ENCODE measurements around the gene UAP1.
"Not testable (repeated sequence)": the region's sequence is repeated elsewhere in the genome, so short reads cannot be mapped to it uniquely, and the experiment has no call there.

Gene UAP1

DNA sequence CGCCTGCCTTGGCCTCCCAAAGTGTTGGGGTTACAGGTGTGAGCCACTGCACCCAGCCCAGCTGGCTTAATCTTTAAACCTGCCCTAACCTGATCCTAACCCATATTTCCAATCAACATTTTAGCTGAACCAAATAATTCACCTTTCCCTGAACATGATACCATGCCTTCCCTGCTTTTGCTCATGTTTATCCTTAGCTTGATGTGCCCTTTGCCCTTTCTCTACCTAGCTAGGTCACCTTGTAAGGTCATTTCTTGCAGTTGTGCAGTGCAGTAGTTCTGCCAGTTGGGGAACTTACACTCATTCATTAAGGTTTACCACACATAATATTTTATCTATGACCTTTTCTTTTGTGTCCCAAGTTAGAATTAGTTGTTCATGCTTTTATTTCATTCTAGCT, 5.3 kb downstream of the UAP1 start:
- no peak for DNase-seq

DNA sequence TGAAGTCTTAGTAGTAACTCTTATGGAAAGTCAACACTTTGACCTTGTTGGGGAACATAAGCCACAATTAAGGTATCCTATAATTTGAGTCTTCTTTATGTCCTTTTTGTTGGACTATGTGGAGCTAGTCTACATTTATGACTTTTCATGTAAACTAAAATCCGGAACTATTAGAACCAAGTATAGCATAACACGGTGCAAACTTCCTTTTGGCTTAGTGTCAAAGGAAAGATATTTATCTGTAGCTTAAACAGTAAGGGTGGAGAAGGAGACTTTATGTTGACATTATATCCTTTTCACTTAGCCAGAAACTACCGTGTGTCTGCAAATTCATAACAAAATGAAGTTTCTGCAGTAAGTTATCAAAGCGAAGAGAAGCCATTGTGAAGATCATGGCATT, 7.3 kb downstream of the UAP1 start:
- no peak for DNase-seq

GRCh38 chr1:162570718-162571117, 9.2 kb downstream of the UAP1 start:
- DNase-seq = no peak

DNA sequence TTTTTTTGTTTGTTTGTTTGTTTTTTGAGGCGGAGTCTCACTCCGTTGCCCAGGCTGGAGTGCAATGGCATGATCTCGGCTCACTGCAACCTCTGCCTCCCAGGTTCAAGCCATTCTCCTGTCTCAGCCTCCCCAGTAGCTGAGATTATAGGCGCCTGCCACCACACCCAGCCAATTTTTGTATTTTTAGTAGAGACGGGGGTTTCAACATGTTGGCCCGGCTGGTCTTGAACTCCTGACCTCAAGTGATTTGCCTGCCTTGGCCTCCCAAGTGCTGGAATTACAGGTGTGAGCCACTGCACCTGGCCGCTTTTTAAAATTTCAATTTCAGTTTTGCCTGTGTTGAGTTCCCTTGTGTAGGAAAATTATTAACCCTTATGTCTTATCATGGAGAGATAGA, 9.6 kb downstream of the UAP1 start:
- DNase-seq = not testable (repeated sequence)

GRCh38 chr1:162571696-162572095, 10.2 kb downstream of the UAP1 start:
- DNase-seq = no peak

DNA sequence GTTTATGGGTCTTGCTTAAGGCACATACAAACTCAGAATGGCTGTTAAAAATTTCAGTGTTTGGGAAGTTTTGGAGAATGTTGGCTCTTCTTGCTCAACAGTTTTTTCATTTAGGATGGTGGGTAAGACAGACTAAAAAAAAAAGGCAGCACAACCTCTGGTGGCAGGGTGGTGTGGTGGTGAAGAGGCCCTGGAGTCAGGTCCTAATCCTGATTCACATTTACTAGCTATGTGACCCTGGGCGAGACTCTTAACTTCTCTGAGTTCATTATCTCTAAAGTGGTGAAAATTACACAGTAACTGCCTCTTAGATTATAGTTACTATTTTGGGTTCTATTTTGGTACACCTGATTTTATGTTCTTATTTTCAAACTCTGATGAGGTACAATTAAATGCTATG, 11.6 kb downstream of the UAP1 start:
- no peak for DNase-seq

DNA sequence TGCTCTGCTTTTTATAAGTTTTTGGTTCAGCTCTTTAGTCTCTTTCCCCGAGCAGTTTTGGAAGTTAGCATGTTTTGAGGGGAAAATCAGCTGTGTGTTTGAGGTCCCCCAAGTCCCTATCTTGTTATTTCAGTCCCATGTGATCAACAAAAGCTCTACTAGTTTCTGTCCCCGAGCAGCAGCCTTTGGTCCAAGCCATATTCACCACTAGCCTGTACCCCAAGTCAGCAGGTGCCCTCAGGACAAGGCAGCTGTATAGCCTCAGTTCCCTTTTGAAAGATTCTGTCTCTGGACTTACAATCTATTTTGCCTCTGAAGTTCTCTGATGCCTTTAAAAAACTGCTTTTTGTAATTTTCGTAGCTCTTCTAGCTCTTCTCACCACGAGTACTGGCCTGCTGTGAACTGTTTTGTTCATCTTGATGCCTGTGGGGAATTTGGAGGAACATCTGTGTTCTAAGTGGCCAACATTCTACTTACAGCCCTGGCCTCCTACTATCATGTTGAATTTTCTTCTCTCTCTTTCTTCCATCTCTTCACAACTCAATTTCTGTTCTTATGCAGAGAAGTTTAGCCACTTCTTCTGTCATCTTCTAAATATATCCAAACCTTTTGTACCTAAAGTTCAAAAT, 16.7 kb downstream of the UAP1 start:
- no peak for DNase-seq

DNA sequence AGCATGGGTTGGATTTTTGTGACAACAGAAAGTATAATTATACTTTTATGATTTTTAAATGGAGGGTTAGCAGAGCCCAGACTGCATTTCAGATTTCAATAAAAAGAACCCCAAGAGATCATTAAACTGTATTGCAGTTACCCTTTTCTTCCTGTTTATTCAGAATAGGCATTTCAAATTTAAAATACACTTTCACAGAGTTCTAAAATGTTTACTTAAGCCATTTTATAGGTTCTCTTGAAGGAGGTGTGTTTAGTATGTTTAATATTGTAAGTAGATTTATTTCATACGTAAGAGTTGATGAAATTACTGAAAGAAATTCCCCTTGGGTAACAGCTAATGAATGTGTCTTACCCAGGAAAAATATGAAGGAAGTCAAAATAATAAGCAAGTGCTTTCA, 17.4 kb downstream of the UAP1 start:
- DNase-seq = no peak

GRCh38 chr1:162580308-162580707, 18.8 kb downstream of the UAP1 start:
- DNase-seq = no peak

GRCh38 chr1:162582901-162583300, 21.4 kb downstream of the UAP1 start:
- not testable (repeated sequence) for DNase-seq

GRCh38 chr1:162585101-162585500, 23.6 kb downstream of the UAP1 start:
- not testable (repeated sequence) for DNase-seq

GRCh38 chr1:162587347-162587746, 25.8 kb downstream of the UAP1 start:
- no peak for DNase-seq

DNA sequence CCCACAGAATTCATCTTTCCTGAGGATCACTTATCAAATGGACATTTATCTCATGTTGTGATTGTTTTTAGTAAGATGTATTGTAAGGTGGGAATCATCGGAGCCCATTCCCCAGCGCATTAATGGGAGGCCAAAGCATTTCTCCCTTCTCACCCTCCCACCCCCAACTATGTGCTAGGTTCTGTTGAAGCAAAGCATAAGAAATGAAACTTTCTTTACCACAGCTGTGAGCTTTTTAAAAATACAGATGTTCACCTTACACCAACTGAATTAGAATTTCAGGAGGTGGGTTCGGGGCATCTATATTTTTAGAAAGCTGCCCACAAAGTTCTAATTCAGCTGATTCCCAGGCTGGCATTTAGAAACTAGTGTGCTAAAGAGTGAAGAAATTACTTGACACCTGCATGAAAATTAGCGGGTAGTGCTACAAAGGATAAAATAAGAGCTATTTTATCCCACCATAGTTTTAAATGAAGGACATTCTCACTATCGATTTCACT, 26.3 kb downstream of the UAP1 start:
- no peak for DNase-seq

- DNase-seq = no peak
Measured at GRCh38 chr1:162590101-162590500, 28.6 kb downstream of the UAP1 start.

DNA sequence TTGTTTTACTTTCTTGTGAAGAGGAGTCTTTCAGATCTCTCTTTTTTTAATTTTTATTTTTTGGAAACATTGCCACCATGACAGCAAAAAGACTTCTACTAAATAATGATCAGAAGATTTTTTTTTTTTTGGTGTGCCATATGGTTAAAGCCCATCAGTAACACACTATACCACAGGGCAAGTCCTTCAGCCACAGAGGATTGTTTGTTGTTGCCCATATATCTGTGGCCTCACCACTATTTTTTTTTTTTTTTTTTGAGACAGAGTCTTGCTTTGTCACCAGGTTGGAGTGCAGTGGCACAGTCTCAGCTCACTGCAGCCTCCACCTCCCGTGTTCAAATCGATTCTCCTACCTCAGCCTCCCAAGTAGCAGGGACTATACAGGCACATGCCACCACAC, 29.2 kb downstream of the UAP1 start:
- DNase-seq = no peak

DNA sequence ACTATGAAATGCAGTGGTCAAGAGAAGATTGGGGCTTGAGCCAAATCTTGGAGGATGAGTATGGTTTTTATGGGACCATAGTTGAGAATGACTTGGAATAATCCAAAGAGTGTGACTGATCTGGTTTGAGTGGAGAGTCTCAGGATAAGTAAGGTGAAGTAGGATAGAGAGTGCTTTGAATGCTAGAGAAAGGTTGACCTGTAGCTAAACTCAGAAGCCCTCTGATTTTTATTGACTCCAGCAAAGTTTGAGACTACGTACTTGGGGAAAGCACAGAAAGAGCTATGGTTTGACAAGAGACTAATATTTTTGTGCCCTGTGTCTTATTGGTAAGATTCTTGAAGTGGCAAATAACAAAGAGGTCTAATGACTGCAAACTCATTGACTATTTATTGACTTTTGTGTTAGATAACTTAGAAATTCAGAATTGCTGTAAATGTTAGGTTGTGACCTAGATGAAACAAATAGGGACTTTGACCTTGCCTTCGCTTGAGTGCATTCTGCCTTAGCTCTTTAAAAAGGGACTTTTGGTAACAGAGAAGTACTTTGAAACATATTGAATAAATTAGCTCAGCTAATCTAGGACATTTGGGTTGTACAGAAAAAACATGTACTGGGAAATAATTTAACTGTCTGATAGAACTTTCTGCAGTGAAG, 35.1 kb downstream of the UAP1 start:
- DNase-seq = no peak

GRCh38 chr1:162599451-162599850, 37.9 kb downstream of the UAP1 start:
- DNase-seq = no peak

- DNase-seq = not testable (repeated sequence)
Measured at GRCh38 chr1:162603117-162603516, 41.6 kb downstream of the UAP1 start.

GRCh38 chr1:162605225-162605927, 43.9 kb downstream of the UAP1 start:
- DNase-seq = no peak

GRCh38 chr1:162609306-162609705, 47.8 kb downstream of the UAP1 start:
- DNase-seq = no peak

DNA sequence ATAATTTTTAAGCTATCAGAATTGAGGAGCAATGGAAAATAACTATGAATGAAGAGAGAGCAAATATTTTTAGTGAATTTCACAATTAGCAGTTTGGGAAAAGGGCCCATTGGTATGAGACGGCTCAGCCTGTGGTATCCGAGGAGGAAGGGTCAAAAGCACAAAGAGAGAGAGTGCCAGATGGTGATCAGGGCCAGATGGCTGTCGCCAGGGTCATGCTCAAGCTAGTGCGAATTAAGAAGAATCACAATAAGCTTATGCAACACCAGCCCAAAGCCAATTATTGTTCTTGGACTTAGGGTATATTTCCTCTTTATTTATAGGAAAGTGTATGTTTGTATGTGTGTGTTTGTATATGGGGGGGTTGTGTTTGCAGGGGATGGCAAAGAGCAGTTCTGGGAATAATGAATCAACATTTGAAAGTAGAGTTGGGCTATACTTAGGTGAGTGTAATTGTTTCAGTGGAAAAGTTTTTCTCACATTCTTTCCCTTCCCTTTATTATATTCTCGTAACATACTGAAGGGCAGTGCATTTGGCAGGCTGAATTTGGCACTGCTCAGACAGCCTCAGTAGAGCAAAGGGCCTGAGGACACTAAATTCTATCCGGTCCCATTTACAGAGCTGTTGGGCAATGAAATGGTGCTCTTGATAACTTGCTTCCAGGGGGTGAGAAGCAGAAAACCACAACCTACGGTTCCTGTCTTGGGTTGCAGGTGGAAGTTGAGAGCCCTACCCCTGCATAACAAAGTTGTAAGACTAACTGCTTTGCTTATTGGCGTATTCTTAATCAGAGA, 51.3 kb downstream of the UAP1 start:
- no peak for DNase-seq

- no peak for DNase-seq
Measured at GRCh38 chr1:162616848-162617247, 55.3 kb downstream of the UAP1 start.

DNA sequence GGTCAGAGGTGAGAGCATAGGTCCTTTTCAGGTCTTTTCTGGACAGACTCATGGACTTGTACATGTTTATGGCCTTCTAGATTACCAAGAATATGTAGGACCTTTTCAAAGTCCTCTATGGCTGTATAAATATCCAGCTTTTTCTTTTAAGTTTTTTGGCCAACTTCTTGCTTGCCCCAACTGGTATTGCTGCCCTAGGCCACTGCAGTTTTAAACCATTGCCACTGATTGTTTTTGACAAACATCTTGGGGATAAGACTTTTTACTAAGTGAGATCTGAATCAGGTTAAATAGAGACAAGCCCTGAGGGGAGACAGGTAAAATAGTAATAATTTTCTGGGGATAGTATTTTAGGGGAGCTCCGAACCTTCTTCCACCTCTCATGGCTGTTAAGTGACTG, 56.0 kb downstream of the UAP1 start:
- no peak for DNase-seq
